Measurements from ENCODE around the gene PSEN1. TPM values are rescaled to one million over a fixed set of nuclear protein-coding genes. Genes with fewer than 3 reads are reported as not detected.
A peak's percentile ranks its signal among the peaks of the same experiment; 100 is the strongest.

Gene PSEN1
- polyA plus RNA-seq, 4 donors: 69.3 to 79.5 (median 75.9) TPM

DNA sequence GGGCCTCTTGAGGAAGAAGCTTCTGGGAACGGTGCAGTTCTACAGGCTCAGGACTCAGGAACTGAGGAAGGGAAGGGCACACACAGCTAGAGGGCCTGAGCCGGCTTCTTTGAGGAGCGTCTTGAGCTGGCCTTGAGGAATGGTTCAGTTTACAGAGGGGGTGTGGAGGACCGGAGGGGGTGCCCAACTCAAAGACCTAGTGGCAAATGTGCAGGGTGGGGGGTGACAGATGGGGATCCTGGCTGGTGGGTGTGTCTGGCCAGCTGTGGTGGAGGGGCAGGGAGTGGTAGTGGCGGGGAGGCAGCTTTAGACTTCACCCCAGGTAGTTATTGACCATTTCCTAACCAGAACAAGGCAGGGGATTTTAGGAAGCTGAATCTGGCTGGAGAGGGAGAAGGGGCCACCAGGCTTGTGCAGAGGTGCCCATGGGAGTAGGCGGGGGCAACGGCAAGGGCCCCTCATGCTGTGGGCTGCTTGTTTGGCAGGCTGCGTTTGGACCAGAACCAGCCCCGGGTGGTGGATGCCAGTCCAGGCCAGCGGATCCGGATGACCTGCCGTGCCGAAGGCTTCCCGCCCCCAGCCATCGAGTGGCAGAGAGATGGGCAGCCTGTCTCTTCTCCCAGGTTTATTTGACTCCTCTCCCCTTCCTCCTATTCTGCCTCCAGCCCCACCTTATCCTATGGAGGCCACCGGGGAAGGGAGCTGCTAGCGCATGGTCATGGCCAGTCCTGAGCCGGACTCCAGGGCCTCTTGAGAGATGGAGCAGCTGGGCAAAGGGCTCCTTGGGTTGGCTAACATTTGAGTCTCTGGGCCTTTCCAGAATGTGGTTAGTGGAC is 128.8 kb downstream of the PSEN1 start:
- DNase-seq (ENCODE audit: low read depth in 4 of 4, low spot score in 3 of 4): no peak

DNA sequence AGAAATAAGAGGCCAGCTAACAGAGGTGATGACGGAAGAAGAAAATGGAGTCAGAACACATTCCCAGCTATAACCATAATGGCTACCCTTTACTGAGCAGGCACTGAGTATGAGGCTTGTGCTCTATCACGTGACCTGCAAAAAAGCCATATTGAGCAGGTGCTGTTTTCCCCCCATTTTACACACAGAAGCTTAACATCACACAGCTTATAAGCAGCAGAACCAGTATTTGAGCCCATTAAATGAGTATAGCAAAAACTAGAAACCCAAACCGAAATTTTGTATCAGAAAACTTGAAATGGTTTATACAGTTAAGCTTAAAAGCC is 129.4 kb downstream of the PSEN1 start:
- no peak for DNase-seq (ENCODE audit: low read depth in 4 of 4, low spot score in 3 of 4)

DNA sequence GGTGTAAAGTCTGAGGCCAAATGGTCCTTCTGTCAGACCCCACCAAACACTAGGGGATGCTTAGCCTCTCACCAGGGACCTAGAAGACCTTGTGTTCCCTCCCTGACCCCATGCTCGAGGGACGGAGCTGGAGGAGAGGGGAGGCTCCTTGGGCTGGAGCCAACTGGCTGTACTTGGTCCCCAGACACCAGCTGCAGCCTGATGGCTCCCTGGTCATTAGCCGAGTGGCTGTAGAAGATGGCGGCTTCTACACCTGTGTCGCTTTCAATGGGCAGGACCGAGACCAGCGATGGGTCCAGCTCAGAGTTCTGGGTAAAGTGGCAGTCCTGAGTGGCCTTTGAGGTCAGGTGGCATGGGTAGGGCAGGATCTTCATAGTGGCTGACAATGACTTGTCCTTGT is 130.0 kb downstream of the PSEN1 start:
- no peak for DNase-seq (ENCODE audit: low read depth in 4 of 4, low spot score in 3 of 4)

GRCh38 chr14:73267474-73267873 is 131.2 kb downstream of the PSEN1 start:
- DNase-seq (ENCODE audit: low read depth in 4 of 4, low spot score in 3 of 4): no peak

- peak in 3 of 4 donors; percentile 12 to 31 (median 23) for DNase-seq (ENCODE audit: low read depth in 4 of 4, low spot score in 3 of 4)
Observed at GRCh38 chr14:73269729-73270531, 133.6 kb downstream of the PSEN1 start.

GRCh38 chr14:73272393-73272792 is 136.1 kb downstream of the PSEN1 start:
- DNase-seq (ENCODE audit: low read depth in 4 of 4, low spot score in 3 of 4): no peak

Other genes with a start within 250 kb of the PSEN1 start
- 1 to 10 TPM; 4.1 to 6.2 (median 5.0) TPM for gene DPF3, start 242.4 kb upstream of the PSEN1 start, polyA plus RNA-seq (ENCODE audit: insufficient read length in 4 of 4)
- gene DCAF4, start 210.0 kb upstream of the PSEN1 start, polyA plus RNA-seq (ENCODE audit: insufficient read length in 4 of 4): 10 to 100 TPM; 14.4 to 22.5 (median 19.3) TPM
- gene ZFYVE1, start 109.4 kb upstream of the PSEN1 start, polyA plus RNA-seq (ENCODE audit: insufficient read length in 4 of 4): 10 to 100 TPM; 18.4 to 20.8 (median 19.7) TPM
- 100 to 1,000 TPM; 142 to 167 (median 162) TPM for gene RBM25, start 78.0 kb upstream of the PSEN1 start, polyA plus RNA-seq (ENCODE audit: insufficient read length in 4 of 4)
- 10 to 100 TPM; 20.9 to 28.4 (median 24.3) TPM for gene PAPLN, start 101.0 kb downstream of the PSEN1 start, polyA plus RNA-seq (ENCODE audit: insufficient read length in 4 of 4)

Measured in right renal pelvis (tissue), 4 donors.